ENCODE data around the gene TMEM266. TPM values are rescaled to one million over a fixed set of nuclear protein-coding genes. Genes with fewer than 3 reads are reported as not detected.

Gene TMEM266
- total RNA-seq, 1 donor from 2014 or later, result not detected

- no peak for DNase-seq (ENCODE audit: low read depth, low spot score)
Measured at GRCh38 chr15:76127880-76128279, 68.1 kb downstream of the TMEM266 start.

- no peak for DNase-seq (ENCODE audit: low read depth, low spot score)
Measured at GRCh38 chr15:76134537-76134936, 74.8 kb downstream of the TMEM266 start.

GRCh38 chr15:76135516-76135915 is 75.7 kb downstream of the TMEM266 start:
- no peak for DNase-seq (ENCODE audit: low read depth, low spot score)

- DNase-seq (ENCODE audit: low read depth, low spot score), result no peak
Measured at GRCh38 chr15:76138436-76138835, 78.7 kb downstream of the TMEM266 start.

GRCh38 chr15:76139368-76140073 is 79.7 kb downstream of the TMEM266 start:
- DNase-seq (ENCODE audit: low read depth, low spot score), result no peak

- no peak for DNase-seq (ENCODE audit: low read depth, low spot score)
Measured at GRCh38 chr15:76140074-76140464, 80.3 kb downstream of the TMEM266 start.

- DNase-seq (ENCODE audit: low read depth, low spot score), result no peak
Measured at GRCh38 chr15:76146812-76147211, 87.0 kb downstream of the TMEM266 start.

- no peak for DNase-seq (ENCODE audit: low read depth, low spot score)
Measured at GRCh38 chr15:76147906-76148570, 88.3 kb downstream of the TMEM266 start.

GRCh38 chr15:76149291-76149915 is 89.6 kb downstream of the TMEM266 start:
- no peak for DNase-seq (ENCODE audit: low read depth, low spot score)

- no peak for DNase-seq (ENCODE audit: low read depth, low spot score)
Measured at GRCh38 chr15:76150513-76150912, 90.7 kb downstream of the TMEM266 start.

- no peak for DNase-seq (ENCODE audit: low read depth, low spot score)
Measured at GRCh38 chr15:76150971-76151598, 91.3 kb downstream of the TMEM266 start.

GRCh38 chr15:76151599-76151974 is 91.8 kb downstream of the TMEM266 start:
- no peak for DNase-seq (ENCODE audit: low read depth, low spot score)

- DNase-seq (ENCODE audit: low read depth, low spot score), result no peak
Measured at GRCh38 chr15:76152197-76152596, 92.4 kb downstream of the TMEM266 start.

GRCh38 chr15:76153241-76154197 is 93.7 kb downstream of the TMEM266 start:
- no peak for DNase-seq (ENCODE audit: low read depth, low spot score)

GRCh38 chr15:76155731-76156130 is 95.9 kb downstream of the TMEM266 start:
- DNase-seq (ENCODE audit: low read depth, low spot score), result no peak

GRCh38 chr15:76158226-76158625 is 98.4 kb downstream of the TMEM266 start:
- DNase-seq (ENCODE audit: low read depth, low spot score), result no peak

GRCh38 chr15:76158815-76159214 is 99.0 kb downstream of the TMEM266 start:
- no peak for DNase-seq (ENCODE audit: low read depth, low spot score)

- DNase-seq (ENCODE audit: low read depth, low spot score), result no peak
Measured at GRCh38 chr15:76159282-76159681, 99.5 kb downstream of the TMEM266 start.

- DNase-seq (ENCODE audit: low read depth, low spot score), result no peak
Measured at GRCh38 chr15:76160426-76161152, 100.8 kb downstream of the TMEM266 start.
